ENCODE results near the gene GEMIN2.
"Not testable (repeated sequence)": the region's sequence is repeated elsewhere in the genome, so short reads cannot be mapped to it uniquely, and the experiment has no call there.

Gene GEMIN2

DNA sequence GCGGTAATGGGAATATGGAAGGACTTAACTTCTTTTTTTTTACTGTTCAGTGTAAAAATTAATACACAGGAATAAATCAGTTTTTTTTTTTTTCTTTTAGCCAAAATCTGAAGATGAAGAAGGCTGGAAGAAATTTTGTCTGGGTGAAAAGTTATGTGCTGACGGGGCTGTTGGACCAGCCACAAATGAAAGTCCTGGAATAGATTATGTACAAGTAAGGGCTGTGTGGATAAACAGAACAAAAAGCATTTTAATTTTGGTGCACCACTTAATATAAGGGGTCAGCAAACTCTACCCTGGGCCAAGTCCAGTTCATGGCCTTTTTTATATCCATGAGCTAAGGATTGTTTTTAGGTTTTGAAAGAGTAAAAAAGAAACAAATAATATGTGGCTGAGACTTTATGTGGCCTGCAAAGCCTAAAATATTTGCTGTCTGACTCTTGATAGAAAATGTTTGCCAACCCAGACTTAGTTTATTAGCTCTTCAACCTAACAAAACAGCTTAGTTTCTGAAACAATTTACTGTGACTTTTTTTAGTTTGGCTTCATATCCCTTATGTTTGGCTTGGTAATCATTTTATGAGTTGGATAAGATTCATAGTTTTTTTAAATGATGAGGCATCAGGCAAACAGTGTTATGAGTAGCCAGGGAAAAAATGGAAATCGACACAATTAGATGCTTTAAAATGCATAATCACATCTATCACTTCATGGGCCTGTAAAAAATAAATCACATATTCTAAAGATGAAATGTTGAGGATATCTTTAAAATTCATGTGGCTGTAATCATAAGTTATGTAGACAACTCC lies 8.4 kb downstream of the GEMIN2 start:
- H3K4me1 ChIP-seq (ENCODE audit: control insufficient read depth, insufficient read depth, low read length), result no peaks in the 10 kb centered on the region

GRCh38 chr14:39137835-39138234 lies 23.7 kb downstream of the GEMIN2 start:
- peaks cover 11% of the 10 kb centered on the region for H3K9me3 ChIP-seq (ENCODE audit: control insufficient read depth, insufficient read depth, low read length)
- H3K27ac ChIP-seq (ENCODE audit: low read depth, low read length); H3K9ac ChIP-seq (ENCODE audit: low read depth, low read length); H3K4me1 ChIP-seq (ENCODE audit: control insufficient read depth, insufficient read depth, low read length); H3K27me3 ChIP-seq (ENCODE audit: control insufficient read depth, insufficient read depth, low read length); H3K4me3 ChIP-seq (ENCODE audit: low read depth, low read length): not testable (repeated sequence)
- H3K36me3 ChIP-seq (ENCODE audit: control insufficient read depth, insufficient read depth, low read length), result peaks cover 59% of the 10 kb centered on the region

More for the DNA sequence above, 8.4 kb downstream of the GEMIN2 start:
- Histone ChIP-seq H3K36me3 (ENCODE audit: control insufficient read depth, insufficient read depth, low read length) (peaks cover 89% of the 10 kb centered on the region), H3K9ac (ENCODE audit: low read depth, low read length) (no peak overlapping the region), H3K4me3 (ENCODE audit: low read depth, low read length) (no peak overlapping the region), H3K27ac (ENCODE audit: low read depth, low read length) (no peak overlapping the region), H3K9me3 (ENCODE audit: control insufficient read depth, insufficient read depth, low read length) (no peaks in the 10 kb centered on the region), H3K27me3 (ENCODE audit: control insufficient read depth, insufficient read depth, low read length) (no peaks in the 10 kb centered on the region)

- peaks cover 11% of the 10 kb centered on the region for H3K9me3 ChIP-seq (ENCODE audit: control insufficient read depth, insufficient read depth, low read length)
- H3K4me1 ChIP-seq (ENCODE audit: control insufficient read depth, insufficient read depth, low read length), result peaks cover 3% of the 10 kb centered on the region; the same call in 1 of the 2 replicates
- no peaks in the 10 kb centered on the region for H3K27me3 ChIP-seq (ENCODE audit: control insufficient read depth, insufficient read depth, low read length)
- no peak overlapping the region for H3K9ac ChIP-seq (ENCODE audit: low read depth, low read length)
- H3K4me3 ChIP-seq (ENCODE audit: low read depth, low read length), result no peak overlapping the region
- H3K27ac ChIP-seq (ENCODE audit: low read depth, low read length), result no peak overlapping the region
- H3K36me3 ChIP-seq (ENCODE audit: control insufficient read depth, insufficient read depth, low read length), result peaks cover 57% of the 10 kb centered on the region
These were observed 24.3 kb downstream of the GEMIN2 start for GRCh38 chr14:39138440-39138839.

DNA sequence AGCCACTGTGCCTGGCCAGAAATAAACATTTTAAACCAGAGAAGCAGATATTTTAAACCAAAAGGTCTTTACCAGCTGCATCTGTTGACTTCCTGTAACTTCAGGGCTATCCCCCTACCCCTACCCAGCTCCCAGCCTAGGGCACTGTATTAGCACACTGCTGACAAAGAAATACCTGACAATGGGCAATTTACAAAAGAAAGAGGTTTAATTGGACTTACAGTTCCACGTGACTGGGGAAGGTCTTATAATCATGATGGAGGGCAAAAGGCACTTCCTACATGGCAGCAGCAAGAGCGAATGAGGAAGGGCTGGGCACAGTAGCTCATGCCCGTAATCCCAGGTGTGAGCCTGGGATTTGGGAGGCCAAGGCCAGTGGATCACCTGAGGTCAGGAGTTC lies 26.0 kb downstream of the GEMIN2 start:
- Histone ChIP-seq H3K4me1 (ENCODE audit: control insufficient read depth, insufficient read depth, low read length) (peaks cover 3% of the 10 kb centered on the region; the same call in 1 of the 2 replicates), H3K27me3 (ENCODE audit: control insufficient read depth, insufficient read depth, low read length) (no peaks in the 10 kb centered on the region), H3K9ac (ENCODE audit: low read depth, low read length) (peak overlapping the region; percentile 12; the same call in 1 of the 2 replicates), H3K9me3 (ENCODE audit: control insufficient read depth, insufficient read depth, low read length) (peaks cover 11% of the 10 kb centered on the region), H3K36me3 (ENCODE audit: control insufficient read depth, insufficient read depth, low read length) (peaks cover 40% of the 10 kb centered on the region), H3K27ac (ENCODE audit: low read depth, low read length) (no peak overlapping the region), H3K4me3 (ENCODE audit: low read depth, low read length) (no peak overlapping the region)

DNA sequence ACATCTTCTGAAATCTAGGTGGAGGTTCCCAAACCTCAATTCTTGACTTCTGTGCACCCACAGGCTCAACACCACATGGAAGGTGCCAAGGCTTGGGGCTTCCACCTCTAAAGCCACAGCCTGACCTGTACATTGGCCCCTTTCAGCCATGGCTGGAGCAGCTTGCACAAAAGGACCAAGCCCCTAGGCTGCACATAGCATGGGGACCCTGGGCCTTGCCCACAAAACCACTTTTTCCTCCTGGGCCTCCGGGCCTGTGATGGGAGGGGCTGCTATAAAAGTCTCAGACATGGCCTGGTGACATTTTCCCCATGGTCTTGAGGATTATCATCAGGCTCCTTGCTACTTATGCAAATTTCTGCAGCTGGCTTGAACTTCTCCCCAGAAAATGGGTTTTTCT lies 27.5 kb downstream of the GEMIN2 start:
- not testable (repeated sequence) for H3K9ac ChIP-seq (ENCODE audit: low read depth, low read length); H3K4me3 ChIP-seq (ENCODE audit: low read depth, low read length); H3K27ac ChIP-seq (ENCODE audit: low read depth, low read length); H3K27me3 ChIP-seq (ENCODE audit: control insufficient read depth, insufficient read depth, low read length); H3K4me1 ChIP-seq (ENCODE audit: control insufficient read depth, insufficient read depth, low read length)
- peaks cover 25% of the 10 kb centered on the region for H3K36me3 ChIP-seq (ENCODE audit: control insufficient read depth, insufficient read depth, low read length)
- H3K9me3 ChIP-seq (ENCODE audit: control insufficient read depth, insufficient read depth, low read length), result peaks cover 11% of the 10 kb centered on the region

DNA sequence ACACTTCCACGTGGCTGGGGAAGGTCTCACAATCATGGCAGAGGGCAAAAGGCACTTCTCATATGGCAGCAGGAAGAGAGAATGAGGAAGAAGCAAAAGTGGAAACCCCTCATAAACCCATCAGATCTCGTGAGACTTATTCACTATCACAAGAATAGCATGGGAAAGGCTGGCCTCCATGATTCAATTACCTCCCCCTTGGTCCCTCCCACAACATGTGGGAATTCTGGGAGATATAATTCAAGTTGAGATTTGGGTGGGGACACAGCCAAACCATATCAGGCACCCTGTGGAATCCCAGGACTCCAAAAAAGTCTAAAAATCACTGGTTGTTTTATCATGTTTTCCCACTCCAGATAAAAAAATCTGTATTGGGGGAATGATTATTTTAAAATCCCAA lies 29.1 kb downstream of the GEMIN2 start:
- H3K9ac ChIP-seq (ENCODE audit: low read depth, low read length); H3K27me3 ChIP-seq (ENCODE audit: control insufficient read depth, insufficient read depth, low read length); H3K27ac ChIP-seq (ENCODE audit: low read depth, low read length); H3K4me3 ChIP-seq (ENCODE audit: low read depth, low read length); H3K4me1 ChIP-seq (ENCODE audit: control insufficient read depth, insufficient read depth, low read length): not testable (repeated sequence)
- Histone ChIP-seq H3K9me3 (ENCODE audit: control insufficient read depth, insufficient read depth, low read length) (peaks cover 11% of the 10 kb centered on the region), H3K36me3 (ENCODE audit: control insufficient read depth, insufficient read depth, low read length) (peaks cover 14% of the 10 kb centered on the region)

DNA sequence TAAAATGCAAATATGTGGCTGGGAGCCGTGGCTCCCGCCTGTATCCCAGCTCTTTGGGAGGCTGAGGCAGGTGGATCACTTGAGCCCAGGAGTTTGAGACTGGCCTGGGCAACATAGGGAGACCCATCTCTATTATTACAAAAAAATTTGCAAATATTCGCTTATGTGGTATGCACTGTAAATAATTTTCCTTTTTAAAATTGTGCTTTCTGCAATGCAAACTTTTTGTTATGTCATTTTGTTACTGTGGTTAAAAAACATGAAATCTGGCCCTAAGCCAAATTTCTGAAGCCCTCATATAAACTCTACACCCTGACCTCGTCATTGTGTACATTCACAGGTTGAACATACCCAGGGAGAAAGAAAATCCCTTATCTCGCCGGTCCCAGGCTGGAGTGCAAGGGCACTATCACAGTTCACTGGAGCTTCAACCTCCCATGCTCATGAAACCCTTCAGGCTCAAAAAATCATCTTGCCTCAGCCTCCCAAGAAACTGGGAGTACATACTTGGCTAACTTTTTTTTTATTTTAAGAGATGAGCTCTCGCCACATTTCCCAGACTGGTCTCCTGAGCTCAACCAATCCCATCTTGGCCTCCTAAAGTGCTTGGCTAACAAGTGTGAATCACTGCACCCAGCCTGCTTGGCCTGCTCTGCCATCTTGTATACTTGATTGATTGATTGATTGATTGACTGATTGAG lies 31.3 kb downstream of the GEMIN2 start:
- H3K27ac ChIP-seq (ENCODE audit: low read depth, low read length), result no peak overlapping the region
- H3K9me3 ChIP-seq (ENCODE audit: control insufficient read depth, insufficient read depth, low read length), result peaks cover 11% of the 10 kb centered on the region
- no peak overlapping the region for H3K4me3 ChIP-seq (ENCODE audit: low read depth, low read length)
- H3K36me3 ChIP-seq (ENCODE audit: control insufficient read depth, insufficient read depth, low read length), result peaks cover 27% of the 10 kb centered on the region
- H3K27me3 ChIP-seq (ENCODE audit: control insufficient read depth, insufficient read depth, low read length), result no peaks in the 10 kb centered on the region
- no peak overlapping the region for H3K9ac ChIP-seq (ENCODE audit: low read depth, low read length)
- no peaks in the 10 kb centered on the region for H3K4me1 ChIP-seq (ENCODE audit: control insufficient read depth, insufficient read depth, low read length)

DNA sequence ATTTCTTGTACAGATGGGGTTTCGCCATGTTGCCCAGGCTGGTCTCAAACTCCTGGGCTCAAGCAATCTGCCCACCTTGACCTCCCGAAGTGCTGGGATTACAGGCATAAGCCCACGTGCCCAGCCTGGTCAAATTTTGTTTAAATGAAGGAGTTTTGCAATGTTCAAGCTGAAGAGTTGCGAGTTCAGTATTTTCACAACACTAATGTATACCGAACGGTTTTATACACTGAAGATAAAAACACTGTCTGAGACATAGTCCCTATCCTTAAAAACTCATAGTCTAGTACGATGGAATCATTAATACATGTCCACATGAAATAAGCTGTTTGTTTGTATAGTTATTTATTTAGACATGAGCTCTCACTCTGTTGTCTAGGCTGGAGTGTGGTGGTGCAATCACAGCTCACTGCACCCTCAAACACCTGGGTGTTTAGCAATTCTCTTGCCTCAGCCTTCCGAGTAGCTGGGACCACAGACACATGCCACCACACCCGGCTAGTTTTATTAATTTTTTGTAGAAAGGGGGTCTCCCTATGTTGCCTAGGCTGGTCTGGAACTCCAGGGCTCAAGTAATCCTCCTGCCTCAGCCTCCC lies 40.6 kb downstream of the GEMIN2 start:
- H3K9ac ChIP-seq (ENCODE audit: low read depth, low read length), result no peak overlapping the region
- H3K4me1 ChIP-seq (ENCODE audit: control insufficient read depth, insufficient read depth, low read length), result no peaks in the 10 kb centered on the region
- no peak overlapping the region for H3K27ac ChIP-seq (ENCODE audit: low read depth, low read length)
- H3K36me3 ChIP-seq (ENCODE audit: control insufficient read depth, insufficient read depth, low read length), result peaks cover 65% of the 10 kb centered on the region
- no peaks in the 10 kb centered on the region for H3K27me3 ChIP-seq (ENCODE audit: control insufficient read depth, insufficient read depth, low read length)
- H3K4me3 ChIP-seq (ENCODE audit: low read depth, low read length), result no peak overlapping the region
- H3K9me3 ChIP-seq (ENCODE audit: control insufficient read depth, insufficient read depth, low read length), result no peaks in the 10 kb centered on the region

GRCh38 chr14:39157491-39157890 lies 43.4 kb downstream of the GEMIN2 start:
- H3K27me3 ChIP-seq (ENCODE audit: control insufficient read depth, insufficient read depth, low read length), result no peaks in the 10 kb centered on the region
- no peak overlapping the region for H3K27ac ChIP-seq (ENCODE audit: low read depth, low read length)
- H3K4me1 ChIP-seq (ENCODE audit: control insufficient read depth, insufficient read depth, low read length), result no peaks in the 10 kb centered on the region
- H3K9me3 ChIP-seq (ENCODE audit: control insufficient read depth, insufficient read depth, low read length), result no peaks in the 10 kb centered on the region
- H3K4me3 ChIP-seq (ENCODE audit: low read depth, low read length), result no peak overlapping the region
- H3K36me3 ChIP-seq (ENCODE audit: control insufficient read depth, insufficient read depth, low read length), result peaks cover 54% of the 10 kb centered on the region
- no peak overlapping the region for H3K9ac ChIP-seq (ENCODE audit: low read depth, low read length)

DNA sequence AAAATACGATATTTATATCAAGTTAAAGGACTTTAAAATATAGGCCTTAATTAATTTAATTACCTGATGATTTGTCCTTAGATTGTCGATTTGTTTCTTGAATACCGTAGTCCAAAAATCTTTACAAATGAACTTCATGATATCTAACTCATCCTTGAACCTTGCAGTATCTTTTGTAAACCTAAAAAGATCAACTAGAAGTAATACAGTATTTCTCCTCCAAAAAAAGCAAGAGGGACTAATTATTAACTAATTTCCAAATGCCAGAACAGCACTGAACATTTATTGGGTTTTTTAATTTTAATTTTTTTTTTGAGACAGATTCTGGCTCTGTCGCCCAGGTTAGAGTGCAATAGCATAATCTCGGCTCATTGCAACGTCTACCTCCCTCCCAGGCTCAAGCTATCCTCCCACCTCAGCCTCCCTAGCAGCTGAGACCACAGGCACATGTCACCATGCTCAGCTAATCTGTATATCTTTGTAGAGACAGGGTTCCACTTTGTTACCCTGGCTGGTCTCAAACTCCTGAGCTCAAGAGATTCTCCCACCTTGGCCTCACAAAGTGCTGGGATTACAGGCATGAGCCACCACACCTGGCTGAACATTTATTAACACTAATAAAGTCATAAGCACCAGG lies 44.2 kb downstream of the GEMIN2 start:
- Histone ChIP-seq H3K9me3 (ENCODE audit: control insufficient read depth, insufficient read depth, low read length) (no peaks in the 10 kb centered on the region), H3K36me3 (ENCODE audit: control insufficient read depth, insufficient read depth, low read length) (peaks cover 51% of the 10 kb centered on the region), H3K4me3 (ENCODE audit: low read depth, low read length) (no peak overlapping the region), H3K27me3 (ENCODE audit: control insufficient read depth, insufficient read depth, low read length) (no peaks in the 10 kb centered on the region), H3K9ac (ENCODE audit: low read depth, low read length) (no peak overlapping the region), H3K27ac (ENCODE audit: low read depth, low read length) (no peak overlapping the region), H3K4me1 (ENCODE audit: control insufficient read depth, insufficient read depth, low read length) (no peaks in the 10 kb centered on the region)
